Mesenchymal stem cell (in vitro differentiated cells and primary cell): Measurements from ENCODE around the gene APLNR.

Source experiments
- DNase-seq: peaks from one replicate; pipeline ENCODE4 v3.0.0-alpha.2; 2013
- H2AFZ ChIP-seq: one replicate; pipeline ENCODE4 v1.6.1; 2013; ENCODE audit warnings: low read depth, mild to moderate bottlenecking, control low read depth, inconsistent platforms, low read length, moderate library complexity
- H2AK5ac ChIP-seq: 2 replicates; pipeline ENCODE4 v1.6.1; 2013; ENCODE audit warnings: low read length, moderate library complexity, mild to moderate bottlenecking, inconsistent platforms; ENCODE audit not compliant: severe bottlenecking
- H2BK120ac ChIP-seq: one replicate; pipeline ENCODE4 v1.6.1; 2013; ENCODE audit warnings: low read depth, mild to moderate bottlenecking, inconsistent platforms, low read length, moderate library complexity
- H2BK12ac ChIP-seq, 2 experiments: one replicate each; pipeline ENCODE4 v1.6.1; 2013; ENCODE audit warnings: inconsistent platforms in 2 of 2, low read length in 2 of 2, mild to moderate bottlenecking in 2 of 2, moderate library complexity in 2 of 2, control low read depth in 1 of 2
- H2BK15ac ChIP-seq: one replicate; pipeline ENCODE4 v1.6.1; 2013; ENCODE audit warnings: mild to moderate bottlenecking, low read depth, inconsistent platforms; ENCODE audit not compliant: poor library complexity, severe bottlenecking
- H2BK5ac ChIP-seq: 2 replicates; pipeline ENCODE4 v1.6.1; 2013; ENCODE audit warnings: low read depth, mild to moderate bottlenecking, low read length, control low read depth, inconsistent platforms; ENCODE audit not compliant: poor library complexity, severe bottlenecking
- H3K14ac ChIP-seq, 2 experiments: one replicate each; pipeline ENCODE4 v1.6.1; 2013; ENCODE audit warnings: inconsistent platforms in 2 of 2, low read length in 2 of 2, control low read depth in 1 of 2, mild to moderate bottlenecking in 1 of 2, moderate library complexity in 1 of 2
- H3K18ac ChIP-seq, 2 experiments: one replicate each; pipeline ENCODE4 v1.6.1; 2013; ENCODE audit warnings: inconsistent platforms in 2 of 2, low read length in 2 of 2, control low read depth in 1 of 2, low read depth in 1 of 2, mild to moderate bottlenecking in 1 of 2
- H3K23ac ChIP-seq, 2 experiments: one replicate each; pipeline ENCODE4 v1.6.1; 2013; ENCODE audit warnings: inconsistent platforms in 2 of 2, low read length in 2 of 2, mild to moderate bottlenecking in 2 of 2, moderate library complexity in 2 of 2, control low read depth in 1 of 2
- H3K27ac ChIP-seq: 2 replicates; pipeline ENCODE4 v1.5.1; 2013; ENCODE audit warnings: mild to moderate bottlenecking, moderate library complexity, low read length, control low read depth, inconsistent platforms; ENCODE audit not compliant: poor library complexity, severe bottlenecking
- H3K27me3 ChIP-seq, 2 experiments: 2 replicates each; pipeline versions ENCODE4 v1.6.1 to v1.7.0; 2013; ENCODE audit warnings: low read length in 2 of 2, mild to moderate bottlenecking in 2 of 2, moderate library complexity in 2 of 2, control low read depth in 1 of 2, inconsistent platforms in 1 of 2; ENCODE audit not compliant: control insufficient read depth in 1 of 2, insufficient read depth in 1 of 2
- H3K36me3 ChIP-seq, 2 experiments: 2 replicates each; pipeline versions ENCODE4 v1.6.1 to v1.7.0; 2013; ENCODE audit warnings: low read length in 2 of 2, control low read depth in 1 of 2, inconsistent platforms in 1 of 2, low read depth in 1 of 2, mild to moderate bottlenecking in 1 of 2; ENCODE audit not compliant: insufficient read depth in 2 of 2, control insufficient read depth in 1 of 2
- H3K4ac ChIP-seq, 2 experiments: one replicate each; pipeline ENCODE4 v1.6.1; 2013; ENCODE audit warnings: inconsistent platforms in 2 of 2, low read length in 2 of 2, mild to moderate bottlenecking in 2 of 2, moderate library complexity in 2 of 2, control low read depth in 1 of 2, low read depth in 1 of 2
- H3K4me1 ChIP-seq: 2 replicates; pipeline ENCODE4 v1.6.1; 2013; ENCODE audit warnings: low read depth, low read length, control low read depth; ENCODE audit not compliant: control insufficient read depth, insufficient read depth
- H3K4me2 ChIP-seq: 2 replicates; pipeline ENCODE4 v1.6.1; 2013; ENCODE audit warnings: low read length, mild to moderate bottlenecking, inconsistent platforms; ENCODE audit not compliant: poor library complexity, severe bottlenecking
- H3K4me3 ChIP-seq, 2 experiments: 2 replicates each; pipeline versions ENCODE4 v1.5.1 to v1.7.0; 2013; ENCODE audit warnings: low read length in 2 of 2, mild to moderate bottlenecking in 2 of 2, control low read depth in 1 of 2, low read depth in 1 of 2; ENCODE audit not compliant: insufficient read depth in 1 of 2
- H3K79me1 ChIP-seq: replicated peaks from 2 replicates; pipeline ENCODE4 v1.6.1; 2013; ENCODE audit warnings: mild to moderate bottlenecking, control low read depth, low read length, inconsistent platforms; ENCODE audit not compliant: poor library complexity, severe bottlenecking
- H3K9ac ChIP-seq: 2 replicates; pipeline ENCODE4 v1.7.0; 2013; ENCODE audit warnings: mild to moderate bottlenecking, low read length, moderate library complexity
- H3K9me3 ChIP-seq: 2 replicates; pipeline ENCODE4 v1.7.0; 2013; ENCODE audit warnings: mild to moderate bottlenecking, low read length; ENCODE audit not compliant: control insufficient read depth
- H4K8ac ChIP-seq: one replicate; pipeline ENCODE4 v1.6.1; 2013; ENCODE audit warnings: inconsistent platforms, mild to moderate bottlenecking, low read length, moderate library complexity
- H4K91ac ChIP-seq: one replicate; pipeline ENCODE4 v1.6.1; 2013; ENCODE audit warnings: mild to moderate bottlenecking, low read length, inconsistent platforms
- WGBS: methylation state at CpG from one replicate; pipeline ENCODE4 v1.1.7; 2013; ENCODE audit warnings: mixed read lengths; 5-methylcytosine and 5-hydroxymethylcytosine counted together

Gene APLNR

DNA sequence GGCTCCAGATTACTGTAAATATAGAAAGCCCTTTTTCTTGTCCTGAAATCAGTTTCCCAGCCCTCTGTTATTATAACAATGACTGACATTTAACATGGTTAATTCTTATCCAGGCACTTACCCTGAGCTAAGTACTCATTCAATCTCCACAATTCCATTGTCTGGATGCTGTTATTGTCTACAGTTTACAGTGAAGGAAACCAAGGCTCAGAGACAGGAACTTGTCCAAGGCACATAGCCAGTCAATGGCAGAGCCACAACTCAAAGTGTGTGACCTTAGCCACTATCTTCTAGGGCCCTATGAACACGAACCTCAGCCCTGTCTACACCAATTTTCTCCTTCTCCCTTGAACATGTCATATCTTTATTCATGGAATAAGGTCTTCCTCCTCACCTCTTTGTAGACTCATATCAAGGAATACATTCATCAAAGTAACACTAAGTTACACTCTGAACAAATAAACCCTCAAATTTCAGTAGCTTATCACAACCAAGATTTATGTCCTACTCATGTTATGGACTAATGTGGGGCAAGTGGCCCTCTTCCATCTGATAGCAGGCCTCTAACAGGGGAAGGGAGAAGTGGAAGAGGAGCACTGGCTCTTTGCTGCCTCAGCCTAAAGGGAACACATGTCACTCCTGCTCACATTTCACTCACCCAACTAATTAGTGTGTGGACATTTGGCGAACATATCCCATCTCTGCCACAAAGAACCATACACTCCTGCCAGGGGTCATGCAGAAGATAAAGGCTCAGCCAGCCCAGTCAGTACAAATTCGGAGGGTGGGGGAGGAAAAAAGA, 39.3 kb upstream of the APLNR start:
- no peak overlapping the region for H3K27ac ChIP-seq
- no peak overlapping the region for H3K23ac ChIP-seq
- H4K91ac ChIP-seq, result no peak overlapping the region
- H3K79me1 ChIP-seq, result no peaks in the 10 kb centered on the region
- no peak for DNase-seq
- H2BK12ac ChIP-seq, result no peak overlapping the region
- H2AK5ac ChIP-seq, result no peak overlapping the region
- H3K14ac ChIP-seq, result no peak overlapping the region
- H3K4me1 ChIP-seq, result no peaks in the 10 kb centered on the region
- H3K4ac ChIP-seq, result no peak overlapping the region
- no peak overlapping the region for H3K18ac ChIP-seq
- H3K36me3 ChIP-seq, result no peaks in the 10 kb centered on the region
- H3K27me3 ChIP-seq, result peaks cover 0 to 7% of the 10 kb centered on the region in 2 experiments
- H3K9me3 ChIP-seq, result peaks cover 10% of the 10 kb centered on the region
- H4K8ac ChIP-seq, result no peak overlapping the region
- no peak overlapping the region for H2BK5ac ChIP-seq
- no peak overlapping the region for H2AFZ ChIP-seq
- H2BK15ac ChIP-seq, result no peak overlapping the region
- no peak overlapping the region for H3K4me3 ChIP-seq
- no peak overlapping the region for H3K9ac ChIP-seq
- no peak overlapping the region for H3K4me2 ChIP-seq
- H2BK120ac ChIP-seq, result no peak overlapping the region
- 72% methylated on average over 2 of the region's 3 CpGs for WGBS

DNA sequence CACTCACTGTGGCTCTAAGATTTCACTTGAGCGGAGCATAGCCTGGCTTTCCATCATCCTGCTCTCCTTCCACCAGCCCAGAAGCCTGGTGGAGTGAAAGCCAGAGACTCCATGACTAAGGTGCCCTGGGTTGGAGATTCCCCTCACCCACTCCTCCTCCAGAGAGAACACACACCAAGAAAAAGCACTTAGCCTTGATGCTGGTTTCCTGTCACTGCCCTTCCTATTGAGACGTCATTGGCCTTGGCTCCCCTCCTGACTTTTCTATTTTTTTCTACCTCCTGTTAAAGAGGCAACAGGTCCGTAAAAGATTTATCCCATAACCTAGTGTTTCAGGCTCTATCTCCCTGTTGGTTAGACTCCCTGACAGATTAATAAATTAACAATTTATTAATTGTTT, 38.5 kb upstream of the APLNR start:
- H2BK120ac ChIP-seq, result no peak overlapping the region

DNA sequence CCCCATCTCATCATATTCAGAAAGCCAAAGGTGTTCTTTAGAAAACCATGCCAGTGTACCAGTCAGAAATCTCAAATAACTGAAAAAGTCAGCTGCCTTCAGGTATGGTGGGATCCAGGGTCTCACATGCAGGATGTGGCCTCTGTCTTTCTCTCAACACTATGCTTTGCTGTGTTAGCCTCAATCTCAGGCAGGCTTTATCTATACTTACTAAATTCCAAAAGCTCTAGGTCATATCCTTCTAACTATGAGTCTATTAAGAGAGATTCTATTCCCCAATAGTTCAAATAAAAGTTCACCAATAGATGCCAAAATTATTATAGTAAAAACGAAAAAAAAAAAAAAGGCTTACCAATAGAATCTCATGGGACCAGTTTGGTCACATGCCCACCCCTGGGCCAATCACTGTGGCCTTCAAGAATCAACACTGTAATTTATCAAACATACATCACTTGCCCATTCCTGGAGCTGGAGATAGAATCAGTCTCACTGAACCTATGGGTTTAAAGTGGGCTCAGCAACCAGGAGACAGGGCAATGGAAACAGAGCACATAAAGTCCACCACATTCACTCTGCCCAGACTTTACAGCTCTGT, 38.0 kb upstream of the APLNR start:
- H3K79me1 ChIP-seq, result no peaks in the 10 kb centered on the region
- H3K4ac ChIP-seq, result no peak overlapping the region
- no peak overlapping the region for H2BK120ac ChIP-seq
- peaks cover 6% of the 10 kb centered on the region for H3K9me3 ChIP-seq
- no peak overlapping the region for H3K4me3 ChIP-seq
- no peak overlapping the region for H3K27ac ChIP-seq
- no peak overlapping the region for H2AK5ac ChIP-seq
- H3K14ac ChIP-seq, result no peak overlapping the region
- H3K9ac ChIP-seq, result no peak overlapping the region
- no peak overlapping the region for H2AFZ ChIP-seq
- H3K4me2 ChIP-seq, result no peak overlapping the region
- H3K23ac ChIP-seq, result no peak overlapping the region
- H3K36me3 ChIP-seq, result no peaks in the 10 kb centered on the region
- no peak overlapping the region for H2BK12ac ChIP-seq
- no peak overlapping the region for H2BK5ac ChIP-seq
- H3K27me3 ChIP-seq, result peaks cover 0 to 7% of the 10 kb centered on the region in 2 experiments
- H4K8ac ChIP-seq, result no peak overlapping the region
- no peak overlapping the region for H3K18ac ChIP-seq
- no peak for DNase-seq
- WGBS, result 83% methylated on average over 1 of the region's 1 CpG
- H4K91ac ChIP-seq, result no peak overlapping the region
- no peaks in the 10 kb centered on the region for H3K4me1 ChIP-seq
- no peak overlapping the region for H2BK15ac ChIP-seq

More for the DNA sequence above, 38.5 kb upstream of the APLNR start:
- H3K4me1 ChIP-seq, result no peaks in the 10 kb centered on the region
- no peak overlapping the region for H3K27ac ChIP-seq
- H3K14ac ChIP-seq, result no peak overlapping the region
- H3K23ac ChIP-seq, result no peak overlapping the region
- no peak overlapping the region for H2AK5ac ChIP-seq
- 56% methylated on average over 2 of the region's 3 CpGs for whole genome bisulfite sequencing
- H3K27me3 ChIP-seq, result peaks cover 0 to 7% of the 10 kb centered on the region in 2 experiments
- H3K4me2 ChIP-seq, result no peak overlapping the region
- no peak overlapping the region for H2BK15ac ChIP-seq
- H3K18ac ChIP-seq, result no peak overlapping the region
- H3K4me3 ChIP-seq, result no peak overlapping the region
- DNase-seq, result no peak
- H2BK12ac ChIP-seq, result no peak overlapping the region
- H2AFZ ChIP-seq, result no peak overlapping the region
- no peaks in the 10 kb centered on the region for H3K36me3 ChIP-seq
- no peak overlapping the region for H4K91ac ChIP-seq
- peaks cover 9% of the 10 kb centered on the region for H3K9me3 ChIP-seq
- H4K8ac ChIP-seq, result no peak overlapping the region
- H3K4ac ChIP-seq, result no peak overlapping the region
- no peak overlapping the region for H3K9ac ChIP-seq
- no peaks in the 10 kb centered on the region for H3K79me1 ChIP-seq
- no peak overlapping the region for H2BK5ac ChIP-seq

DNA sequence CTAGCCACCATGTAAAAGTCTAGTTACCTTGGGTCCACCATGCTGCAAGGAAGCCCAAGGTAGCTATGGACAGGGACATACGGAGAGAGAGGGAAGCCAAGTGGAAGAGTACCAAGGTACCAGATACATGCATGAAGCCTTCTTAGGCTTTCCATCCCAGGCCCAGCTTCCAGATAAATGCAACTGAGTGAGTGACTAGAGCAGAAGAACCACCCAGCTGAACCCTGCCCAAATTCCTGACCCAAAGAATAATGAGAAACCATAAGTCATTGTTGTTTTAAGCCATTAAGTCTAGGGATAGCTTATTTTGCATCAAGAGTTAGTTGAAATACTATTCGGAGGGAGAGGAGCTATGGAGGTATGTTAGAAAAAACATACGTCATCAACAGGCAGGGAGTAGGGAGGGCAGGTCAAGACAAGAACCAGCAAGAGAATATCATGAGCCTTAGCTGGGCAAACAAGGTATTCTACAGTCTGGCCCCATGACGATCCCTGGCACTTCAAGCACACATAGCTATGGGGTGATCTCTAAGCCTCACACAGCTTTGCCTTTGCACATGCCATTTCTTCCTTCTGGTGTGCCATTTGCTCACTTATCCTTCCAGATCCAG, 36.5 kb upstream of the APLNR start:
- Histone ChIP-seq H2BK120ac (no peak overlapping the region), H3K4ac (no peak overlapping the region), H3K14ac (no peak overlapping the region), H3K4me3 (no peak overlapping the region), H2AK5ac (no peak overlapping the region), H3K18ac (no peak overlapping the region), H3K4me2 (no peak overlapping the region), H3K79me1 (no peaks in the 10 kb centered on the region), H3K27ac (no peak overlapping the region), H3K4me1 (peaks cover 2% of the 10 kb centered on the region), H4K91ac (no peak overlapping the region), H2AFZ (no peak overlapping the region), H3K9me3 (peaks cover 6% of the 10 kb centered on the region), H3K9ac (no peak overlapping the region), H3K27me3 (peaks cover 0 to 7% of the 10 kb centered on the region in 2 experiments), H3K23ac (no peak overlapping the region), H4K8ac (no peak overlapping the region), H2BK5ac (no peak overlapping the region), H2BK12ac (no peak overlapping the region), H3K36me3 (no peaks in the 10 kb centered on the region), H2BK15ac (no peak overlapping the region)
- 88% methylated on average over 4 of the region's 4 CpGs for WGBS
- no peak for DNase-seq
